IMR-90 (cell line): ENCODE data around the gene ALS2. TPM values are rescaled to one million over a fixed set of nuclear protein-coding genes. Genes with fewer than 3 reads are reported as not detected.
"Not testable (repeated sequence)": the region's sequence is repeated elsewhere in the genome, so short reads cannot be mapped to it uniquely, and the experiment has no call there.

ENCODE experiments used
- ATAC-seq: fragments of 200-7000 bp; cut with Tn5 transposase; 2 replicates; pipeline ENCODE4 v1.9.1; 2020; ENCODE audit warnings: low read depth, mild to moderate bottlenecking, moderate library complexity
- BruUV-seq: library from RNA; stranded (reverse); fragments of 400-500 nt; replicated peaks from 2 replicates; lab custom pipeline; 2021; lab: Mats Ljungman, UMichigan
- CTCF ChIA-PET: fragments of 300-600 bp; formaldehyde crosslinking; extraction: SDS; loops from one replicate; lab custom pipeline; 2021; ENCODE audit warnings: antibody characterized with exemption; lab: Yijun Ruan, JAX
- POLR2A ChIA-PET: fragments of 300-600 bp; sonication (Branson Sonifier 250); formaldehyde crosslinking; loops from one replicate; lab custom pipeline; 2022; ENCODE audit warnings: antibody characterized with exemption; ENCODE audit not compliant: unreplicated experiment; lab: Charles Lee
- DNase-seq: peaks from one replicate; pipeline ENCODE4 v3.0.0; 2013
- H2AFZ ChIP-seq: replicated peaks from 2 replicates; pipeline ENCODE3; 2013; ENCODE audit warnings: low read length, mild to moderate bottlenecking; ENCODE audit not compliant: poor library complexity
- H2AK5ac ChIP-seq: 2 replicates; pipeline ENCODE4 v1.6.1; 2013; ENCODE audit warnings: low read depth, low read length, inconsistent platforms
- H2AK9ac ChIP-seq: replicated peaks from 2 replicates; pipeline ENCODE3; 2013; ENCODE audit warnings: mild to moderate bottlenecking, low read depth, low read length, moderate library complexity; ENCODE audit not compliant: poor library complexity
- H2BK120ac ChIP-seq: 2 replicates; pipeline ENCODE4 v1.6.1; 2013; ENCODE audit warnings: low read depth, low read length, inconsistent platforms
- H2BK15ac ChIP-seq: 3 replicates; pipeline ENCODE4 v1.6.1; 2013; ENCODE audit warnings: low read depth, low read length, inconsistent platforms
- H2BK20ac ChIP-seq: 2 replicates; pipeline ENCODE4 v1.6.1; 2013; ENCODE audit warnings: low read depth, mild to moderate bottlenecking, inconsistent platforms, low read length, moderate library complexity
- H2BK5ac ChIP-seq: 2 replicates; pipeline ENCODE4 v1.6.1; 2013; ENCODE audit warnings: mild to moderate bottlenecking, low read depth, low read length, inconsistent platforms; ENCODE audit not compliant: poor library complexity, severe bottlenecking
- H3K14ac ChIP-seq: replicated peaks from 2 replicates; pipeline ENCODE4 v1.6.1; 2013; ENCODE audit warnings: low read depth, low read length, inconsistent platforms
- H3K18ac ChIP-seq: 2 replicates; pipeline ENCODE4 v1.6.1; 2013; ENCODE audit warnings: low read depth, low read length, control low read depth
- H3K23ac ChIP-seq: 2 replicates; pipeline ENCODE4 v1.6.1; 2013; ENCODE audit warnings: low read depth, low read length, inconsistent platforms
- H3K27ac ChIP-seq: 2 replicates; pipeline ENCODE4 v1.5.1; 2013; ENCODE audit warnings: mild to moderate bottlenecking, control low read depth, low read length; ENCODE audit not compliant: insufficient read depth
- H3K27me3 ChIP-seq: 2 replicates; pipeline ENCODE4 v1.6.1; 2013; ENCODE audit warnings: low read length; ENCODE audit not compliant: control insufficient read depth, insufficient read depth
- H3K36me3 ChIP-seq: 2 replicates; pipeline ENCODE4 v1.6.1; 2013; ENCODE audit warnings: low read length, mixed read lengths; ENCODE audit not compliant: control insufficient read depth, insufficient read depth
- H3K4ac ChIP-seq: 2 replicates; pipeline ENCODE4 v1.6.1; 2013; ENCODE audit warnings: low read depth, low read length, inconsistent platforms
- H3K4me1 ChIP-seq: 2 replicates; pipeline ENCODE4 v1.6.1; 2013; ENCODE audit warnings: low read length, mixed read lengths; ENCODE audit not compliant: control insufficient read depth, insufficient read depth
- H3K4me2 ChIP-seq: 2 replicates; pipeline ENCODE4 v1.6.1; 2013; ENCODE audit warnings: low read depth, mild to moderate bottlenecking, control low read depth, low read length, moderate library complexity
- H3K4me3 ChIP-seq: 2 replicates; pipeline ENCODE4 v1.5.1; 2013; ENCODE audit warnings: low read depth, mild to moderate bottlenecking, control low read depth, low read length, moderate library complexity; ENCODE audit not compliant: insufficient read depth
- H3K56ac ChIP-seq: 2 replicates; pipeline ENCODE4 v1.6.1; 2013; ENCODE audit warnings: low read length, inconsistent platforms; ENCODE audit not compliant: insufficient read depth; ENCODE audit errors: extremely low read depth
- H3K79me1 ChIP-seq, 2 experiments: 2 replicates each; pipeline ENCODE4 v1.6.1; 2013; ENCODE audit warnings: low read length in 2 of 2, inconsistent platforms in 1 of 2, low read depth in 1 of 2
- H3K9ac ChIP-seq: 2 replicates; pipeline ENCODE4 v1.6.1; 2013; ENCODE audit warnings: low read depth, low read length, control low read depth
- H3K9me1 ChIP-seq: 2 replicates; pipeline ENCODE4 v1.6.1; 2013; ENCODE audit warnings: low read length, inconsistent platforms; ENCODE audit not compliant: insufficient read depth
- H3K9me3 ChIP-seq: 2 replicates; pipeline ENCODE4 v1.6.1; 2013; ENCODE audit warnings: low read length; ENCODE audit not compliant: control insufficient read depth, insufficient read depth
- H4K20me1 ChIP-seq: 2 replicates; pipeline ENCODE4 v1.6.1; 2013; ENCODE audit warnings: low read length, inconsistent platforms; ENCODE audit not compliant: insufficient read depth
- H4K5ac ChIP-seq: 2 replicates; pipeline ENCODE4 v1.6.1; 2013; ENCODE audit warnings: mild to moderate bottlenecking, low read depth, low read length, control low read depth
- H4K8ac ChIP-seq, 2 experiments: 2 replicates each; pipeline ENCODE4 v1.6.1; 2013; ENCODE audit warnings: low read depth in 2 of 2, low read length in 2 of 2, control low read depth in 1 of 2, inconsistent platforms in 1 of 2
- H4K91ac ChIP-seq: 2 replicates; pipeline ENCODE4 v1.6.1; 2013; ENCODE audit warnings: low read depth, low read length, inconsistent platforms; ENCODE audit not compliant: insufficient read depth
- WGBS, 2 experiments: methylation state at CpG; one replicate each; pipeline versions ENCODE4 v1.1.5 to v1.1.7; 2013; ENCODE audit warnings: missing lambda C conversion rate in 2 of 2; ENCODE audit not compliant: insufficient read length in 1 of 2; ENCODE audit errors: extremely low coverage in 2 of 2; 5-methylcytosine and 5-hydroxymethylcytosine counted together
- dilution Hi-C: fragments of 300-500 bp; cut with HindIII; formaldehyde crosslinking; loops from one replicate; pipeline ENCODE4 v1.14.3; 2018; ENCODE audit warnings: low sequenced_read_pairs; ENCODE audit not compliant: unreplicated experiment
- in situ Hi-C: fragments of 300-500 bp; cut with MboI; formaldehyde crosslinking; loops from 3 replicates; pipeline ENCODE4 v1.14.3; 2019; ENCODE audit warnings: low sequenced_read_pairs, inconsistent platforms, mixed read lengths
- intact Hi-C: fragments of 100-400 bp; cut with micrococcal nuclease; formaldehyde crosslinking; loops from 2 replicates; pipeline ENCODE4 v1.10.0; 2022
- polyA plus RNA-seq, 3 experiments: library from polyadenylated mRNA; depleted of rRNA; stranded (reverse); fragments of >200 nt; gene quantifications; 2 replicates each; pipeline ENCODE4 v1.2.3, GENCODE V29; 2012; ENCODE audit warnings: low replicate concordance in 1 of 3
- total RNA-seq: library from RNA; depleted of rRNA; stranded (reverse); fragments of >200 nt; gene quantifications from 2 replicates; pipeline ENCODE4 v1.2.3, GENCODE V29; 2012

Gene ALS2
- total and polyA plus RNA-seq, 2 of the 4 experiments (the other 2 are of a cell fraction) = 14.4 to 42.3 TPM

DNA sequence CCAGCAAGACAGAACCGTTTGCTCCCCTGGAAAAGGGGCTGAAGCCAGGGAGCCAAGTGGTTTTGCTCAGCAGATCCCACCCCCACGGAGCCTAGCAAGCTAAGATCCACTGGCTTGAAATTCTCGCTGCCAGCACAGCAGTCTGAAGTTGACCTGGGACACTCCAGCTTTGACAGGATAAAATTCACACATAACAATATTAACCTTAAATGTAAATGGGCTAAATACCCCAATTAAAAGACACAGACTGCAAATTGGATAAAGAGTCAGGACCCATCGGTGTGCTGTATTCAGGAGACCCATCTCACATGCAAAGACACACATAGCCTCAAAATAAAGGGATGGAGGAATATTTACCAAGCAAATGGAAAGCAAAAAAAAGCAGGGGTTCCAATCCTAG lies 109.5 kb downstream of the ALS2 start:
- H3K27ac ChIP-seq, intact Hi-C loops, H3K36me3 ChIP-seq, H4K5ac ChIP-seq, H2AFZ ChIP-seq, ATAC-seq, H4K20me1 ChIP-seq, CTCF ChIA-PET, H3K18ac ChIP-seq, in situ Hi-C loops, H3K27me3 ChIP-seq, POLR2A ChIA-PET, H3K9ac ChIP-seq, H3K56ac ChIP-seq, H2BK5ac ChIP-seq, H3K9me3 ChIP-seq, H3K4me1 ChIP-seq, H2BK20ac ChIP-seq, H3K14ac ChIP-seq, H3K23ac ChIP-seq, H2BK15ac ChIP-seq, H3K4me2 ChIP-seq, DNase-seq, H2BK120ac ChIP-seq, H3K4ac ChIP-seq, BruUV-seq, H2AK9ac ChIP-seq, H4K8ac ChIP-seq, H2AK5ac ChIP-seq, H3K9me1 ChIP-seq, H3K79me1 ChIP-seq, H3K4me3 ChIP-seq, H4K91ac ChIP-seq, dilution Hi-C loops: not testable (repeated sequence)
- no CpG with 5 or more reads among the region's 4 CpGs for WGBS, 2 experiments
